ENCODE measurements around the gene ZBBX. TPM values are rescaled to one million over a fixed set of nuclear protein-coding genes. Genes with fewer than 3 reads are reported as not detected.
"Not testable (repeated sequence)": the region's sequence is repeated elsewhere in the genome, so short reads cannot be mapped to it uniquely, and the experiment has no call there.

Gene ZBBX
- total RNA-seq = not detected

- Histone ChIP-seq H3K9me3 (no peaks in the 10 kb centered on the region), H3K4me1 (no peaks in the 10 kb centered on the region), H3K27me3 (no peaks in the 10 kb centered on the region), H3K36me3 (no peaks in the 10 kb centered on the region), H3K27ac (no peak within 1 kb of the TSS), H3K4me3 (peak within 1 kb of the TSS; percentile 11 to 23)
- intact Hi-C loops (cut with DNase I) = no loop called here
- TF ChIP-seq CTCF (IDR thresholded peaks at IDR 0.05) (peak in 2 of 3 experiments; percentile 38 to 62), POLR2AphosphoS5 (IDR thresholded peaks at IDR 0.05; ENCODE audit: insufficient read depth in 1 of 2, low read depth in 1 of 2) (no peak)
- no peak for DNase-seq (ENCODE audit: extremely low spot score in 2 of 2)
Observed at GRCh38 chr3:167380004-167380689, at the start of gene ZBBX. Gene ZBBX, minus strand, starts transcription at chr3:167380297. Its CDS starts 7,396 bp downstream, at chr3:167372901.

GRCh38 chr3:167426962-167427361 is 46.9 kb upstream of the ZBBX start:
- DNase-seq (ENCODE audit: extremely low spot score in 2 of 2); H3K36me3 ChIP-seq; H3K9me3 ChIP-seq; intact Hi-C loops (cut with DNase I); H3K27me3 ChIP-seq; H3K4me3 ChIP-seq; H3K27ac ChIP-seq; H3K4me1 ChIP-seq: not testable (repeated sequence)

GRCh38 chr3:167422396-167422795 is 42.3 kb upstream of the ZBBX start:
- DNase-seq (ENCODE audit: extremely low spot score in 2 of 2); H3K27ac ChIP-seq; intact Hi-C loops (cut with DNase I); H3K9me3 ChIP-seq; H3K36me3 ChIP-seq; H3K4me1 ChIP-seq; H3K4me3 ChIP-seq; H3K27me3 ChIP-seq: not testable (repeated sequence)

GRCh38 chr3:167409611-167410010 is 29.5 kb upstream of the ZBBX start:
- H3K36me3 ChIP-seq = no peaks in the 10 kb centered on the region
- no peaks in the 10 kb centered on the region for H3K4me1 ChIP-seq
- no peaks in the 10 kb centered on the region for H3K27me3 ChIP-seq
- H3K9me3 ChIP-seq = no peaks in the 10 kb centered on the region
- intact Hi-C loops (cut with DNase I) = no loop called here
- DNase-seq (ENCODE audit: extremely low spot score in 2 of 2) = no peak
- no peak overlapping the region for H3K4me3 ChIP-seq
- TF ChIP-seq POLR2A (IDR thresholded peaks at IDR 0.05) = no peak
- TF ChIP-seq POLR2AphosphoS5 (IDR thresholded peaks at IDR 0.05; ENCODE audit: insufficient read depth in 1 of 2, low read depth in 1 of 2) = no peak
- no peak for TF ChIP-seq CTCF (IDR thresholded peaks at IDR 0.05)
- no peak overlapping the region for H3K27ac ChIP-seq

GRCh38 chr3:167406876-167407492 is 26.9 kb upstream of the ZBBX start:
- H3K36me3 ChIP-seq = no peaks in the 10 kb centered on the region
- DNase-seq (ENCODE audit: extremely low spot score in 2 of 2) = no peak
- H3K27ac ChIP-seq = no peak overlapping the region
- no peaks in the 10 kb centered on the region for H3K27me3 ChIP-seq
- TF ChIP-seq POLR2AphosphoS5 (IDR thresholded peaks at IDR 0.05; ENCODE audit: insufficient read depth in 1 of 2, low read depth in 1 of 2) = no peak
- intact Hi-C loops (cut with DNase I) = no loop called here
- H3K9me3 ChIP-seq = no peaks in the 10 kb centered on the region
- no peaks in the 10 kb centered on the region for H3K4me1 ChIP-seq
- H3K4me3 ChIP-seq = no peak overlapping the region

GRCh38 chr3:167397826-167398225 is 17.7 kb upstream of the ZBBX start:
- H3K4me3 ChIP-seq = no peak overlapping the region
- H3K27me3 ChIP-seq = no peaks in the 10 kb centered on the region
- H3K36me3 ChIP-seq = no peaks in the 10 kb centered on the region
- no peaks in the 10 kb centered on the region for H3K4me1 ChIP-seq
- no peak overlapping the region for H3K27ac ChIP-seq
- H3K9me3 ChIP-seq = no peaks in the 10 kb centered on the region
- no peak for DNase-seq (ENCODE audit: extremely low spot score in 2 of 2)
- intact Hi-C loops (cut with DNase I) = no loop called here
- TF ChIP-seq CTCF (IDR thresholded peaks at IDR 0.05) (no peak), POLR2AphosphoS5 (IDR thresholded peaks at IDR 0.05; ENCODE audit: insufficient read depth in 1 of 2, low read depth in 1 of 2) (no peak), POLR2A (IDR thresholded peaks at IDR 0.05) (no peak)

All from vagina (tissue), 2 donors.